Activated gamma-delta T cell treated with Interleukin-2 at 50 U/mL for 16 hours (primary cell): ENCODE results near the gene GALNT18.

Experiments
- DNase-seq: peaks from one replicate; pipeline ENCODE4 v3.0.0-alpha.2; 2020

GALNT18 gene

GRCh38 chr11:11624204-11624603 lies 2.4 kb upstream of the GALNT18 start:
- no peak for DNase-seq

GRCh38 chr11:11622772-11623171 lies 967 bp upstream of the GALNT18 start:
- DNase-seq: no peak

DNA sequence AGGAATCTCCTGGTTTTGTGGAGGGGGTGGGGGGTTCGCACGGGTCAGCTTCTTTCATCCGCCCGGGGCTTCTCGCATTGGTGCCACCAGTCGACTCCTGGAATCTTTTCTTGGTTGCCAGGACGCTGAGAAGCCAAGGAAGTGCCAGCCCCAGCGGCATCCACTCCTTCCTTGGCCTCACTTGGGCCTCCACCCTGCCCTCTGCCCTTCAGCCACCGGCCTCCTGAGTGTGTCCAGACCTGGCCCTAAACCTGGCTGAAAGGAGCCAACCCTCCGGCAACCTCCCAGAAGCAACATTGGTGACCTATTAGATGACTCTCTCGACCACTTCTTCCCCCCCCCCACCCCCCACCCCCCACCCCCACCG lies 518 bp upstream of the GALNT18 start:
- DNase-seq: no peak

DNA sequence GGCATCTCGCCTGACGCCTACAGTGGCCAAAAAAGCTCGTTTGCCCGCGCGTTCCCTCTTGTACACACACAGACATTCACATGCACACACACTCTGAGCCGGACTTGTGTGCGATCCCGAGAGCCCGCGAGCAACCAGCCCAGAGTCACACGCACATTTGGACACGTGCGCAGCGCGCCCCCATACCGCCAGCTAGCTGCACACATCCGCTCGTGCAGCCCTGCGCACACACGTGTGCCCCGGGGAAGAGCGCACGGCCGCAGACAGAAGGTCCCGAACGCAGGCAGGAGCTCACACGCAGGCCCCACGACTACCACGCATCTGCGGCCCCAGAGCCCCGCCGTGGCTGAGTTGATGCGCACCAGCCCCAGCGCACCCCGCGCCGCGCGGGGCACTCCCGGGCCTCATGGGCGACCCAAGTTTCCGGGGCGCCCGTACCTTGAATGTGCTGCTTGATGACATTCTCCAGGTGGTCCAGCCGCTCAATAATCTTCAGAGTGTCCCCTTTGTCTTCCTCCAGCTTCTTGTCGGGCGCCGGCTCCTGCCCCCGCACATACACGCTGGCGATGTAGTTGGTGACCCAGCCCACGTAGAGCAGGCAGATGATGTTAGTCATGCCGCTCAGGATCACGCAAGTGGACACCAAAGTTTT lies 758 bp downstream of the GALNT18 start:
- no peak for DNase-seq

DNA sequence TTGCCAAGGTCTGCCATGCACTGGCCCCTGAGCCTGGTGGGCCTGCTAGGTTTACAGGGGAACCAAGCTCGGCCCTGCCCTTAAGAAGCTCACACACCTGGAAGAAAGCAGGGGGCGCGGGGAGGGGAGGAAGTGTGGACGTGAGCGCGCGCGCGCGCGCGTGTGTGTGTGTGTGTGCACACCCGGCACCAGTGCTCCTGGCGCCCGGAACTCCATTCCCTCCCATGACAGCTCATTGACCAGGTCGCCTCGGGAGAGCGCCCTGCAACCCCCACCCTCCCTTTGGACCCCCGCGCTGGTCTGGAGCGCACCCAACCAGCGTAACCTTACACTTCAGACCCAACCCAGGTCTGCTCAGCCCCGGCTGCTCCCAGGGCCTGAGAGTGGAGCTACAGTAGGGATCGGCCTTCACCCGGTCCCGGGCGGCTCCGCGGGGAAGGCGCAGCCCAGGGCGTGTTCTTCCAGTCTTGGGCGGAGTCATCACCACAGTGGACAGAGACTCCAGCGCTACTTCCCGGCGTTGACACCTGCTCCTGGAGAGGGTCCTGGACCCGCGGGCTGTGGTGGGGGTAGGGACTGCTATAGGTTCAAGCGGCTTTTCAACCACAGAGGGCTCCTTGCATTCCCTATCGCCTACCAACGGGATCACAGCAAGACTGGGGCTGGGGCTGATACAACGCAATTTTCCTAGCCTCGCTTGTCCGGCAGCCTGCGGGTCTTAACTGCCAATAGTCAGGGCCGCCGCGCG lies 1.5 kb downstream of the GALNT18 start:
- DNase-seq: no peak

GRCh38 chr11:11618973-11619435 lies 2.8 kb downstream of the GALNT18 start:
- no peak for DNase-seq

- no peak for DNase-seq
Observed at GRCh38 chr11:11615086-11615485, 6.7 kb downstream of the GALNT18 start.

DNA sequence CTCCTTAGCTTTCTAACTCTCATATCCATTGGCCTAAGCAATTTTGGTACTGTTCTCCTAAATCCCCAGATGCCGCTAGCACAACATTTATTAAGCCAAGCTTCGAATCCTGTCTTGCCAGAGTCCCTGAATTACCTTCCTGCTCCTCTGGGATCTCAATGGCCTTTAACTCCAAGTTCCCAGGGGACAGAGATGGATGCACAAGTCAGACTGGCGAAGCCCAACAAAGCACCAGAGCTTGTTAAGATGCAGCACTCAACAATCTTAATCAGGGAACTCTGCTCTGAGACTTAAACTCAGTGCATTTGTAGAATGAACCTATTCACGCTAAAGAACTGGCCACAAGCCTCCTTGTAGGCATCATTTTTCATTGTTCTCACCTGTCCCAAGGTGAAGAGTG lies 9.4 kb downstream of the GALNT18 start:
- no peak for DNase-seq

GRCh38 chr11:11611381-11611780 lies 10.4 kb downstream of the GALNT18 start:
- DNase-seq: no peak

DNA sequence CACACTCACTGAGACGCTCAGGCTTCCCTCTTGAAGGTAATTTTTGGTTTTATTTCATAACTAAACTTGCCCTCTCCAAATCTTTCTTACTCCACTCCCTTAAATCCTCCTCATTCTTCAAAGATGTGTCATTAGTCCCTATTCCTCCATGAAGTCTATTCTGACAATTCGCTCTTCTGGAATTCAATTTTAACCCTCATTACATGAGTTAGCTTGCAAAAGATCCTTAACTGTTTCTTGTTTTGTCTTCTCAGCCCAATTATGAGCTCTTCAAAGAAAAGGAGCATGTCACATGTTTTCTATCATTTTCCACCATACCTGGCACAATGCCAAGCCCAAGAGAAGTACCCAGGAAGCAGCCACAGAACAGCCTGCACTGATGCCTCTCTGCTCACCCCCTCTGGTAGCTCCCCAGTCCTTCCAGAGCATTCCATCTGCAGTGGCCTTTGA lies 13.0 kb downstream of the GALNT18 start:
- no peak for DNase-seq

DNA sequence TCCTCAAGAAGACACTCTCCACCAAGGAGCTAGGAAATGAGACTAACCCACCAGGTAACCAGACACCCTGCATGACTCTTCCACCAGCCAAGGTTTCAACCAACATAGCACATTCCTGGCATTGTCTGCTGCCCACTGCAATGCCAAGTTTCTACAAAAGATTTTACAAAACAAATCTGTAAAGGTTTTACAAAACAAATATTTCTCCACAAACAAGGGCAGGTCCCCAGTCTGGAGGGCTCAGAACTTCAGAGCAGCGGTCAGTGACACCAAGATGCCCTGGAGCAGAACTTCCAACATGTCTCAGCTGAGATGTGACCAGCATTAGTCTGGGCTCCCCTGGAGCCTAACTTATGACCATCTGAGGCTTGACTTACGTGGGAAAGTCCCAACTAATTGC lies 14.0 kb downstream of the GALNT18 start:
- DNase-seq: no peak

GRCh38 chr11:11605821-11606450 lies 15.9 kb downstream of the GALNT18 start:
- DNase-seq: no peak

DNA sequence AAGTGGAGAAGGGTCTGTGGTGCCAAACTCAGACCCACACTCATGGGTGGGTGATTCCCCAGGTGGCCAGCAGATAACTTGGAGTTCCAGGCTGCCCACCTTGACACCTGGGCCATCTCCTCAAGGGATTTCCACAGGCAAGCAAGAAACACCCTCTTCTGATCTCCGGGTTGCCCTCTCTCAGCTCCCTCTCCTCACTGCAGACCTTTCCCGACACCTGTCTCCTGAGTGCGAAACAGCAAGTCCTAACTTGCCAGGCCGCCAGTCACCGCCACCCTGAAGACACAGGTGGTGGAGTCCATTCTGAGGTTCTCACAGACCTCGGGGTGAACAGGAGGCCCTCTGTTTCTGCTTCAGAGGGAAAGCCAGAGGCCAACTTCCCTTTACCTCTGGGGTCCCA lies 16.6 kb downstream of the GALNT18 start:
- DNase-seq: no peak

DNA sequence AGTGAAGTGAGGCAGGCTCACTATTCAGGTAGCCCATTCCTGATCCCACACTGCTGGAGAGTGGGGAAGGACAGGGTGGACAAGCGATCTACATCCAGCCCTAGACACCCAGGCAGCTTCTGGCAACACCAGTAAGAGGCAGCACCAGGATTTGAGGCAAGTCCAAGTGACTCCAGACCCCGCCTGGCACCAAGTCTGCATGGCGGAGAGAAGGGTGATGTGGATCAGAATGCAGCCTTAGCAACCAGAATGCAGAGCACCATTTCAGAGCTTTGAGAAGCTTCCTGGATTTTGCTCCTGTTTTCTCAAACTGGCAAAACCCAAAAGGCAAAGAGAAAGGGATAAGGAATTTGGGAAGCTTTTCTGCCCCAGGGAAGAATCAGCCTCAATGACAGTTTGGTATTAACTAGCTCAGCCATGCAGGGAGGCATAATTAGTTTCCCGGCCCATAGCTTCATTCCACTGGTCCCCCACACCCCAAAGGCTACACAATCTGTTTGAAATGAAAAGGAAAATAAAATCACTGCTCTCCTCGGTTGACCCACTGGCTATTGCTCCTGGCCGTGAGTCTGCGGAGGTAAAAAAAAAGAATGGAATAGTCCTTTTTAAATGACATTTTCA lies 17.3 kb downstream of the GALNT18 start:
- no peak for DNase-seq

- no peak for DNase-seq
Observed at GRCh38 chr11:11602011-11602410, 19.8 kb downstream of the GALNT18 start.

DNA sequence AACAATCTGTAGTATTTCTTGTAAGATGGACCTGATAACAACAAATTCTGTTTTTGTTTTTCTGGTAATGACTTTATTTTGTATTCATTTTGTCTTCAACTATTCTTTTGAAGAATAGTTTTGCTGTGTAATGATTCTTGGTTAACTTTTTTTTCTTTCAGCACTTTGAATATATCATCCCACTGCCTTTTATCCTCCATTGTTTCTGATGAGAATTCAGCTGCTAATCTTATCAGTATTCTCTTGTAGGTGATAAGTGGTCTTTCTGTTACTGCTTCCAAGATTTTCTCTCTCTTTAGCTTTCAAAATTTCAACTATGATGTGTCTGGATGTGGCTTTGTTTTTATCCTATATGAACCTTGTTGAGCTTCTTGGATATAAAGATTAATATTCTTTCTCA lies 21.5 kb downstream of the GALNT18 start:
- no peak for DNase-seq

GRCh38 chr11:11598243-11598642 lies 23.6 kb downstream of the GALNT18 start:
- DNase-seq: no peak

GRCh38 chr11:11594162-11594561 lies 27.6 kb downstream of the GALNT18 start:
- no peak for DNase-seq

DNA sequence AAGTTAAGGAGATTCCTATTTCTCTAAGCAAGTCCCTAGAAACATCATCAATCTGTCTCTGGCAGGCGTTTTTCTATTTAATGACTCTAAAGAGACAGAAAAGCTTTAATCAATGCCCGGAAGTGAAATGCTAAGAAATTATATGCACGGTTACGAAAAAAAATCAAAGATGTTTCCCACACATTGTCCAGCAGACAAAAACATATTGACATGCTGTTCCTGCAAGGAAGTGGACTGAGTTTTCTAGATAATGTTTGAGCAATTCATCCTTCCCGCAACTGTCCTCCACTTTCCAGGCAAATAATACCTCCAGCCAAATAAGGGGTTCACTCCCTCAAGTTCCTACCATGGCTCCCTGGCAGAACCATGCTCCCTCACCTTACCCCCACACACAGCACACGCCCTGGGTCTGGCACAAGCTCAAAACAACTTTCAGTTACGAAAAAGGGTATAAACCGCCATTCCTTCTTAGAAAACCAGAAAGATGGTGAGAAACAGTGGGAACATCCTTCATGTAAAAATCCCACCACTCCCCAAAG lies 29.6 kb downstream of the GALNT18 start:
- DNase-seq: no peak

GRCh38 chr11:11589437-11589836 lies 32.4 kb downstream of the GALNT18 start:
- DNase-seq: no peak

- no peak for DNase-seq
Observed at GRCh38 chr11:11588891-11589290, 32.9 kb downstream of the GALNT18 start.

GRCh38 chr11:11588243-11588642 lies 33.6 kb downstream of the GALNT18 start:
- DNase-seq: no peak

- DNase-seq: no peak
Observed at GRCh38 chr11:11587122-11587521, 34.7 kb downstream of the GALNT18 start.
